ENCODE results near the gene TFF3.

Gene TFF3

GRCh38 chr21:42287193-42288083, 27.8 kb downstream of the TFF3 start:
- DNase-seq: no peak

- no peak for DNase-seq
Observed at GRCh38 chr21:42286416-42286815, 28.8 kb downstream of the TFF3 start.

- DNase-seq: no peak
Observed at GRCh38 chr21:42285569-42286245, 29.5 kb downstream of the TFF3 start.

GRCh38 chr21:42282715-42283114, 32.5 kb downstream of the TFF3 start:
- no peak for DNase-seq

- DNase-seq: no peak
Observed at GRCh38 chr21:42282021-42282420, 33.2 kb downstream of the TFF3 start.

GRCh38 chr21:42281181-42281680, 34.0 kb downstream of the TFF3 start:
- no peak for DNase-seq

GRCh38 chr21:42280356-42281180, 34.6 kb downstream of the TFF3 start:
- DNase-seq: no peak

- no peak for DNase-seq
Observed at GRCh38 chr21:42279888-42280287, 35.3 kb downstream of the TFF3 start.

- no peak for DNase-seq
Observed at GRCh38 chr21:42279341-42279871, 35.8 kb downstream of the TFF3 start.

GRCh38 chr21:42278451-42279149, 36.6 kb downstream of the TFF3 start:
- DNase-seq: no peak

GRCh38 chr21:42277593-42277992, 37.6 kb downstream of the TFF3 start:
- DNase-seq: no peak

GRCh38 chr21:42276526-42277154, 38.6 kb downstream of the TFF3 start:
- no peak for DNase-seq

- DNase-seq: no peak
Observed at GRCh38 chr21:42276076-42276475, 39.1 kb downstream of the TFF3 start.

- DNase-seq: no peak
Observed at GRCh38 chr21:42272984-42273600, 42.1 kb downstream of the TFF3 start.

- no peak for DNase-seq
Observed at GRCh38 chr21:42272109-42272962, 42.9 kb downstream of the TFF3 start.

- no peak for DNase-seq
Observed at GRCh38 chr21:42271065-42271464, 44.1 kb downstream of the TFF3 start.

GRCh38 chr21:42269386-42269785, 45.8 kb downstream of the TFF3 start:
- peak; percentile 65 for DNase-seq

- DNase-seq: no peak
Observed at GRCh38 chr21:42266971-42267556, 48.1 kb downstream of the TFF3 start.

GRCh38 chr21:42265231-42265812, 49.9 kb downstream of the TFF3 start:
- no peak for DNase-seq

Data from NCI-H2107 (cell line).